C4-2B (cell line): ENCODE measurements around the gene RAD21L1.

Source experiments
- ZFX ChIP-seq: fragments of 450-650 bp; IDR thresholded peaks from 2 replicates; pipeline ENCODE4 v1.6.1; 2017
- TF ChIP-seq, protein P1 (sequence below): fragments of 450-650 bp; conservative IDR thresholded peaks from 2 replicates; pipeline ENCODE4 v1.5.1; 2017; ENCODE audit warnings: mild to moderate bottlenecking

DNA sequence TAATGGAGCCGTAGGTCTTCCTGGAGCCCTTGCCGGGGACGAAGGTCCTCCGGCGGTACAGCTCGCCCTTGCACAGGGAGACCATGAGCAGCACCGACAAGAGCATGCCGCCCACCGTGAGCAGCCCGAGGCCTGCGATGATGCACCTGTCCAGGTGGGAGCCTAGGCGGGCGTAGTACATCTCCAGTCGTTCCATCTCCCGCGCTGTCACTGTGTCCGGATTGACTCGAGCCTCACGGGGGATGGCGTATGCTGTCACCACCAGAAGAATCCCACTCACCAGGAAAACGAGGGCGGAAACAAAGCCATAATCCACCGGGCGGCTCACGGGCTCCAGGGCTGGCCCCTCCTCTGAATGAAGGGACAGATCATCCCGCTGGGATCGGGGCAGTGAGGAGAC, 44.9 kb upstream of the RAD21L1 start:
- TF ChIP-seq, protein P1, sequence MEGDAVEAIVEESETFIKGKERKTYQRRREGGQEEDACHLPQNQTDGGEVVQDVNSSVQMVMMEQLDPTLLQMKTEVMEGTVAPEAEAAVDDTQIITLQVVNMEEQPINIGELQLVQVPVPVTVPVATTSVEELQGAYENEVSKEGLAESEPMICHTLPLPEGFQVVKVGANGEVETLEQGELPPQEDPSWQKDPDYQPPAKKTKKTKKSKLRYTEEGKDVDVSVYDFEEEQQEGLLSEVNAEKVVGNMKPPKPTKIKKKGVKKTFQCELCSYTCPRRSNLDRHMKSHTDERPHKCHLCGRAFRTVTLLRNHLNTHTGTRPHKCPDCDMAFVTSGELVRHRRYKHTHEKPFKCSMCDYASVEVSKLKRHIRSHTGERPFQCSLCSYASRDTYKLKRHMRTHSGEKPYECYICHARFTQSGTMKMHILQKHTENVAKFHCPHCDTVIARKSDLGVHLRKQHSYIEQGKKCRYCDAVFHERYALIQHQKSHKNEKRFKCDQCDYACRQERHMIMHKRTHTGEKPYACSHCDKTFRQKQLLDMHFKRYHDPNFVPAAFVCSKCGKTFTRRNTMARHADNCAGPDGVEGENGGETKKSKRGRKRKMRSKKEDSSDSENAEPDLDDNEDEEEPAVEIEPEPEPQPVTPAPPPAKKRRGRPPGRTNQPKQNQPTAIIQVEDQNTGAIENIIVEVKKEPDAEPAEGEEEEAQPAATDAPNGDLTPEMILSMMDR = no peak
- TF ChIP-seq ZFX = no peak
